ENCODE data around the gene ACLY. TPM values are rescaled to one million over a fixed set of nuclear protein-coding genes. Genes with fewer than 3 reads are reported as not detected.

ACLY gene
- polyA plus RNA-seq, 1 donor (not counting 4 experiments of a cell fraction or from before 2014, with no cell fraction given): 363 TPM

GRCh38 chr17:41959030-41959335, 40.2 kb upstream of the ACLY start:
- Histone ChIP-seq H3K79me2 (ENCODE audit: control insufficient read depth, insufficient read depth, low read length) (no peaks in the 10 kb centered on the region), H3K4me1 (ENCODE audit: control insufficient read depth, extremely low read depth, insufficient read depth, low read length) (no peaks in the 10 kb centered on the region), H3K9me1 (ENCODE audit: control insufficient read depth, extremely low read depth, insufficient read depth, low read length) (no peaks in the 10 kb centered on the region), H3K4me2 (ENCODE audit: control insufficient read depth, extremely low read depth, insufficient read depth, low read depth, low read length) (no peak overlapping the region), H3K9ac (ENCODE audit: control insufficient read depth, extremely low read depth, insufficient read depth, low read length) (no peak overlapping the region), H4K20me1 (ENCODE audit: control insufficient read depth, extremely low read depth, insufficient read depth, low read length) (no peaks in the 10 kb centered on the region), H3K27me3 (ENCODE audit: control insufficient read depth, extremely low read depth, insufficient read depth, low read length) (peaks cover 5% of the 10 kb centered on the region), H2AFZ (ENCODE audit: control insufficient read depth, low read length) (no peak overlapping the region), H3K27ac (ENCODE audit: control insufficient read depth, insufficient read depth, low read length) (no peak overlapping the region), H3K4me3 (ENCODE audit: control insufficient read depth in 2 of 3, extremely low read depth in 1 of 3, insufficient read depth in 2 of 3, low read depth in 1 of 3, low read length in 3 of 3) (no peak overlapping the region), H3K9me3 (ENCODE audit: control insufficient read depth, low read depth, low read length) (no peaks in the 10 kb centered on the region), H3K36me3 (ENCODE audit: control insufficient read depth in 2 of 2, extremely low read depth in 1 of 2, insufficient read depth in 2 of 2, low read length in 2 of 2) (no peaks in the 10 kb centered on the region)
- DNase-seq (ENCODE audit: low read depth, low spot score): no peak
- FAIRE-seq: no peak
- dilution Hi-C loops (cut with MboI; ENCODE audit: extremely low pct_ligation_motif_present, low sequenced_read_pairs): no loop called here
- TF ChIP-seq EZH2 (IDR thresholded peaks at IDR 0.05; ENCODE audit: low read length): no peak
- no peak for TF ChIP-seq CTCF (optimal IDR thresholded peaks at IDR 0.05 in 1 of 3, IDR thresholded peaks at IDR 0.05 in 1 of 3, conservative IDR thresholded peaks at IDR 0.05 in 1 of 3; ENCODE audit: extremely low read depth in 1 of 3, insufficient read depth in 2 of 3, low read length in 3 of 3)

DNA sequence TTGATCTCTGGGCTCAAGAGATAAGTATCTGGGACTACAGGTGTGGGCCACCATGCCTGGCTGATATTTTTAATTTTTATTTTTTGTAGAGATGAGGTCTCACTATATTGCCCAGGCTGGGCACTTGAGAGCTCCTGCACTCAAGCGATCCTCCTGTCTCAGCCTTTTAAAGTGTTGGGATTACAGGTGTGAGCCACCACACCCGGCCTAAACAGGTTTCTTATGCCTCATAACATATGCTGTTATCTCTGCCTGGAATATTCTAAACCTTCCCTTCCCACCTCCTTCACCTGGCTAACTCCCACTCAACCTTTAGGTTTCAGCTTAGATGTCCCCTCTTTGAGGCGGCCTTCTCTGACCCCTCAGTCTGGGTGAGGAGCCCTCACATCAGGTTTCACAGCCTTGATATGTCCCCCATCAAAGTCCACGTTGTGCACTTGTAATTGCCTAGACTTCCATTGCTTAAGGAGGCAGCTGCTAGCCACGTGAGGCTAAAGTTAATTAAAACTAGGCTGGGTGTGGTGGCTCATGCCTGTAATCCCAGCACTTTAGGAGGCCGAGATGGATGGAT, 39.2 kb upstream of the ACLY start:
- no peak overlapping the region for H3K4me2 ChIP-seq (ENCODE audit: control insufficient read depth, extremely low read depth, insufficient read depth, low read depth, low read length)
- H3K4me3 ChIP-seq (ENCODE audit: control insufficient read depth in 2 of 3, extremely low read depth in 1 of 3, insufficient read depth in 2 of 3, low read depth in 1 of 3, low read length in 3 of 3): no peak overlapping the region
- H3K9me3 ChIP-seq (ENCODE audit: control insufficient read depth, low read depth, low read length): no peaks in the 10 kb centered on the region
- no peak for TF ChIP-seq EZH2 (IDR thresholded peaks at IDR 0.05; ENCODE audit: low read length)
- no peak for TF ChIP-seq CTCF (optimal IDR thresholded peaks at IDR 0.05 in 1 of 3, IDR thresholded peaks at IDR 0.05 in 1 of 3, conservative IDR thresholded peaks at IDR 0.05 in 1 of 3; ENCODE audit: extremely low read depth in 1 of 3, insufficient read depth in 2 of 3, low read length in 3 of 3)
- dilution Hi-C loops (cut with MboI; ENCODE audit: extremely low pct_ligation_motif_present, low sequenced_read_pairs): no loop called here
- no peak overlapping the region for H2AFZ ChIP-seq (ENCODE audit: control insufficient read depth, low read length)
- no peak overlapping the region for H3K27ac ChIP-seq (ENCODE audit: control insufficient read depth, insufficient read depth, low read length)
- no peaks in the 10 kb centered on the region for H3K9me1 ChIP-seq (ENCODE audit: control insufficient read depth, extremely low read depth, insufficient read depth, low read length)
- no peak overlapping the region for H3K9ac ChIP-seq (ENCODE audit: control insufficient read depth, extremely low read depth, insufficient read depth, low read length)
- peaks cover 5% of the 10 kb centered on the region for H3K27me3 ChIP-seq (ENCODE audit: control insufficient read depth, extremely low read depth, insufficient read depth, low read length)
- H3K4me1 ChIP-seq (ENCODE audit: control insufficient read depth, extremely low read depth, insufficient read depth, low read length): no peaks in the 10 kb centered on the region
- no peaks in the 10 kb centered on the region for H3K36me3 ChIP-seq (ENCODE audit: control insufficient read depth in 2 of 2, extremely low read depth in 1 of 2, insufficient read depth in 2 of 2, low read length in 2 of 2)
- H4K20me1 ChIP-seq (ENCODE audit: control insufficient read depth, extremely low read depth, insufficient read depth, low read length): no peaks in the 10 kb centered on the region
- no peak for FAIRE-seq
- DNase-seq (ENCODE audit: low read depth, low spot score): no peak
- no peaks in the 10 kb centered on the region for H3K79me2 ChIP-seq (ENCODE audit: control insufficient read depth, insufficient read depth, low read length)
